BE2C (cell line): Measurements from ENCODE around the gene C16orf96.

Experiments
- DNase-seq: peaks from one replicate; pipeline ENCODE4 v3.0.0-alpha.2; 2020
- H3K27me3 ChIP-seq: fragments of 250-450 bp; sonication (Bioruptor Pico); 2 replicates; pipeline ENCODE4 v1.5.1; 2020; ENCODE audit warnings: mild to moderate bottlenecking
- H3K36me3 ChIP-seq: fragments of 250-450 bp; sonication (Bioruptor Pico); 2 replicates; pipeline ENCODE4 v1.5.1; 2020; ENCODE audit warnings: mild to moderate bottlenecking
- H3K4me1 ChIP-seq: fragments of 250-450 bp; sonication (Bioruptor Pico); 2 replicates; pipeline ENCODE4 v1.5.1; 2020
- H3K4me3 ChIP-seq: 2 replicates; pipeline ENCODE4 v1.5.1; 2011; ENCODE audit warnings: low read depth, low read length
- H3K9me3 ChIP-seq: fragments of 250-450 bp; sonication (Bioruptor Pico); 2 replicates; pipeline ENCODE4 v1.5.1; 2020
- CTCF ChIP-seq: IDR thresholded peaks from 2 replicates; pipeline ENCODE4 v1.5.1; 2012; ENCODE audit warnings: mild to moderate bottlenecking, low read depth, low read length

Gene C16orf96

DNA sequence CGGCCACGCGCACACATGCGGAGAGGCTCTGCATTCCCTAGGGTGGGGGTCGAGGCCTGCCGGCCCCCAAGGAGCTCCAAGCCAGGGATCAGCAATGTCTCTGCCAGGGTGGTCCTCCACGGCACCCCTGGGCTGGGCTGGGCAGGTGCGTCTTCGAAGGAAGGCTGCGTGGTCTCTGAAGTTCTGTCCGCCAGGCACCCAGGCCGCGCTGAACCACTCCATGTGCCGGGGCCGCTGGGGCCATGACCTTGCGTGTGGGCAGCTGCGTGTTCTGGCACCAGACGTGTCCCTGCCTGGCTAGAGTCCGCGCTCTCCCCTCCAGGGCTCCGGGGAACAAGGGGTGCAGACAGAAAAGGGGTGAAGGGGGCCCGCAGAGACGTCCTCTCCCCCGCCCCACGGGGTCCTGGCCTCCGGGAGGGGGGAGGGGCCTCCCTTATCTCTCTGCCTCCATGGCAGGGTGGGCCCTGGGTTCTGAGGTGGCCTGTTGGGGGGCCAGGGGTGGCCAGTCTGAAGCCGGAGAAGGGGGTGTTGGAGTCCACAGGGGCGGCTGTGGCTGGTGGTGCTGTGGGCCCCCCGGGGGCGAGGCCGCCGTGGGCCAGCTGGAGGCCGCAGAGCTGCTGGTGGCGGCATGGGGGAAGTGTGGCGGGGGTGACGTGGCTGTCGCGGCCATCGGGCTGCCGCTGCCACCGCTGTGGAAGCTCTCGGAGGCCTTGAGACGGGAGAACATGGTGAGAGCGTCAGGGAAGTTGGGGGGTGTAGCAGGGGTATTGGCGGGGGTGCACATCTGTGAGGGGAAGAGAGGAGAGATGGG, 53.3 kb downstream of the C16orf96 start:
- H3K27me3 ChIP-seq, result no peaks in the 10 kb centered on the region
- no peaks in the 10 kb centered on the region for H3K4me1 ChIP-seq
- DNase-seq, result no peak
- TF ChIP-seq CTCF, result no peak
- peaks cover 16% of the 10 kb centered on the region for H3K36me3 ChIP-seq
- no peaks in the 10 kb centered on the region for H3K9me3 ChIP-seq
- no peak overlapping the region for H3K4me3 ChIP-seq

DNA sequence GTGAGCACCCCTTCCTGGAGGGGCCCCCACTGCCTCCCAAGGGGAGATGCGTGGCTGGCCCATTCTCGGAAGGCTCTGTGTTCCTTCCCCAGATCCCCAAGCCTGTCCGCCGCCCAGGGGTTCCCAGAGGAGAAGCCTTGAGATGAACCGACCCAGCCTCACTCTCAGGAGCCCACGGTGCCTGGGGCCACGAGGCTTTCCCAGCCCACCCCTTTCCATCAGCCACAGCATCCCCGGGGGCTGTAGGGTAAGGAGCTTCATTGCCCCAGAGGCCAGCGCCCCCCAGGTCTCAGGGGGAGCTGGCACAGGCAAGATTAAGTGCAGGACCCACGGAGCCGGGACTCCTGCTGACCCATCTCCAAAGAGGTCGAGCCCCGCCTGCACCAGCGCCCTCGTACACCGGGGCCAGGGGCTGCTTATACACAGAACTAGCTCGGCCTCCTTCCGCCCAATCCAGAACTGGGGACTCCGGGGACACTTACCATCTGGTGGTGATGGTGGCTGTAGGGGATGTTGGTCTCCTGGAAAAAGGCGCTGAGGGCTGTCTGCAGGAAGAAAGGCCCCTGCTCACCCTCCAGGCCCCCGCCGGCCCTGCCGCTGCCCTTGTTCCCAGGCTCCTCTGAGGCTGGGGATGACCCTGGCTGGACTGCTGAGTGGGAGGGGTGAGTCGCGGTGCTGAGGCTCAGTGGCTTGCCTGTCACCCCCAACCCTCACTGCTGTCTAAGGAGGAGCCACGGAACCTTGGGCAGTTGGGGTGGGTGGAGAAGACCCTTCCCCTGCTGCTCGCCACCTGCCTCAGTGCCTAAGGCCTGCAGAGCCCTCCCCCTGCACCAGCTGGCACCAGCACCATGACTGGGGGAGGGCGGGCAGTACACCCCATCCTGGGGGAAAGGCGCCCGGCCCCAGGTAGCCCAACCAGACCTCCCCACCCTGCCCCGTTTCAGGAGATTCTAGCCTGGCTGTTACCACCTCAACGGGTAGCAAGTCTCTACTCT, 54.2 kb downstream of the C16orf96 start:
- no peak for DNase-seq

DNA sequence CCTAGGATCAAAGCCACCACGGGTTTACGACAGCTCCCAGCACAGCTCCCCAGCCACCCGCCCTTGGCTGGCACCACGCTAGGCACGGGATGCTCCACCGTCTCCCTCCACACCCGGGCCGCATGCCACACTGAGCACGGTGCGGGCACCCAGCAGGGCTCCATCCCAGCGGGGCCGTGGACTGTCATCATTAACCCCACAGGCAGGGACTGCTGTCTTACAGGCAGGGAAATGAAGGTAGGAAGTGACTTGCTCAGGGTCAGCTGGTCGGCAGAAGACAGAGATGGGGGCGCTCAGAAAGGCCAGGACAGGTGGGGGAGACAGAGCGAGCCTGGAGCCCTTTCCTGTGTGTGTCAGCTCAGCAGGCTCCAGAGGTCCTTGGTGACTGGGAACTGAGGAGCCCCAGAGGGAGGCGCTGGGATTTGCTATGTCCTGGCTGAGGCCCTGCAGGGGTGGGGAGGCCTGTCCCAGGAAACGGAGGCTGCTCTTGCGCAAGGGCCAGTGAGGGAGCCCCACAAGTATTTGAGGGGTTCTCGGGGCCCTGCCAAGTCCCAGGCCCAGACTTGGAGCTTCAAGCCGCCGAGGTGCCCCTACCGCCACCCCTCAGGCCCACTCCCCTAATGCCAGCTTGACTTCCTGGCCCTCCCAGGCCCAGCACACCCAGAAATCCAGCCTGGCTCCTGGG, 55.3 kb downstream of the C16orf96 start:
- Histone ChIP-seq H3K4me1 (peaks cover 3% of the 10 kb centered on the region), H3K27me3 (no peaks in the 10 kb centered on the region), H3K36me3 (peaks cover 16% of the 10 kb centered on the region), H3K9me3 (no peaks in the 10 kb centered on the region), H3K4me3 (no peak overlapping the region)
- no peak for DNase-seq
- TF ChIP-seq CTCF, result no peak

More for the DNA sequence above, 54.2 kb downstream of the C16orf96 start:
- Histone ChIP-seq H3K4me1 (no peaks in the 10 kb centered on the region), H3K4me3 (no peak overlapping the region), H3K36me3 (peaks cover 16% of the 10 kb centered on the region), H3K27me3 (no peaks in the 10 kb centered on the region), H3K9me3 (no peaks in the 10 kb centered on the region)
- no peak for TF ChIP-seq CTCF

DNA sequence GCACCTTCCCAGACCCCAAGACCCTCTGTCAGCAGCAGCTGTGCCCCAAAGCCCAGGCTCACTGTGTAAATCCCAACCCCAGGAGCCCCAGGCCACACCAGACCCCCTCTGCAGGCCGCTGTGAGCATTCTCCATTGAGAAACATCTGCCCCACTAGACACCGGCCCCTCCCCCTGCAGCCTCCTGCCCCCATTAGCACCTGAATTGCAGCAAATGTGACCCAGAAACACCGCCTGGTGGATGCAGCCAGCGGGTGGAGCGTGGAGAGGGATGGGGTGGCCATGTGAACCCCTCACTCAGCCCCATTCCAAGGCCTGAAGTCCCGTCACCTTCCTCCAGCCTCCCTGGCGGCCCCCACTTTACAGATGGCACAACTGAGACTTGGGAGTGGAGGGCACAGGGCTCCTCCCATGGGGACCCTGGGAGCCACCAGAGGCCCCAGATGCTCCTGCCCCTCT, 56.4 kb downstream of the C16orf96 start:
- peak; percentile 48 for DNase-seq
- peak; percentile 21 for TF ChIP-seq CTCF
- Histone ChIP-seq H3K36me3 (peaks cover 13% of the 10 kb centered on the region), H3K9me3 (no peaks in the 10 kb centered on the region), H3K4me1 (peaks cover 8% of the 10 kb centered on the region), H3K27me3 (no peaks in the 10 kb centered on the region), H3K4me3 (no peak overlapping the region)

DNA sequence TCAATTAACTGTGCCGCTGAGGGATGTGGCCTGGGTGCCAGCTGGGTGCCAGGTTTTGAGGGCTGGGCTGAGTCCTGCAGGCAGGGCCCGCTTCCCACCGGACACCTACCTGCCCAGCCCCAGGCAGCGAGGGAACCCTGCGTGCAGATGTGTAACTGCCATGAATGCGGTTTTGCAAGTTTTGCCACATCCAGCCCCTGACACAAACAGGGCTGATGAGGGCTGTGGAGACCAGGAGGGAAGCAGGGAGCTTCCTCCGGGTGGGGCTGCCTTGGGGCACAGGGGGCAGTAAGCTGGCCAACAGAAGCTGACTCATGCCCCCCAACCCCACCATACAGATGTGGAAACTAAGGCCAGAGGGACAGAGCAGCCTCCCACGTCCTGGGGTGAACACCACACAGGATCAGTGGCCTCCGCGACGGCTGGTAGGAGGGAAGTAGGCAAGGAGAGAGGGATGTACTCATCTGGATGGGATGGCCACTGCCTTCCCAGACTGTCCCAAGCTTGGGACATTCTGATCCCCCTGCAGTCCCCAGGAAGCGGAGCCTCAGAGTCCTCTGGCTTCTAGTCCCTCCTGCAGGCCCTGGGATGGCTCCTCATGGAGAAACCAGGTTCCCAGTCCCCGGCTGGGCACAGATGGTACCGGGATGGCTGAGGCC, 57.0 kb downstream of the C16orf96 start:
- Histone ChIP-seq H3K36me3 (peaks cover 8% of the 10 kb centered on the region; the same call in 1 of the 2 replicates), H3K4me1 (peaks cover 8% of the 10 kb centered on the region), H3K27me3 (no peaks in the 10 kb centered on the region), H3K9me3 (no peaks in the 10 kb centered on the region), H3K4me3 (peak overlapping the region; percentile 84)
- no peak for DNase-seq
- no peak for TF ChIP-seq CTCF
